Transverse colon (tissue), 4 donors: ENCODE data around the gene PSD. TPM values are rescaled to one million over a fixed set of nuclear protein-coding genes. Genes with fewer than 3 reads are reported as not detected.

Source experiments
- DNase-seq: peaks from one replicate; pipeline ENCODE4 v3.0.0-alpha.2; 2019
- H3K27ac ChIP-seq, 4 donors: fragments of 200-600 bp; sonication (generic); 2 replicates each; pipeline ENCODE4 v1.5.1; 2016 to 2018; ENCODE audit warnings: inconsistent platforms in 4 of 4
- H3K27me3 ChIP-seq: fragments of 200-600 bp; sonication (generic); 2 replicates; pipeline ENCODE4 v1.5.1; 2017; ENCODE audit warnings: inconsistent platforms
- H3K36me3 ChIP-seq, 4 donors: fragments of 200-600 bp; sonication (generic); 2 replicates each; pipeline ENCODE4 v1.5.1; 2017 to 2019; ENCODE audit warnings: inconsistent platforms in 4 of 4
- H3K4me1 ChIP-seq, 4 donors: fragments of 200-600 bp; sonication (generic); 2 replicates each; pipeline ENCODE4 v1.5.1; 2017 to 2020; ENCODE audit warnings: inconsistent platforms in 4 of 4
- H3K4me3 ChIP-seq, 4 donors: fragments of 200-600 bp; sonication (generic); 1 replicate in 1 of 4; 2 replicates in 3 of 4; pipeline versions ENCODE4 v1.5.1 to v1.6.1; 2017 to 2019; ENCODE audit warnings: inconsistent platforms in 4 of 4
- H3K9me3 ChIP-seq, 2 donors: fragments of 200-600 bp; sonication (generic); 2 replicates each; pipeline ENCODE4 v1.5.1; 2017 to 2019; ENCODE audit warnings: inconsistent platforms in 2 of 2
- CTCF ChIP-seq, 5 experiments: fragments of 200-600 bp in 3 of 5; fragments of 450-650 bp in 2 of 5; sonication (generic) in 3 of 5; IDR thresholded peaks; 1 replicate in 2 of 5; 2 replicates in 3 of 5; pipeline ENCODE4 v1.5.1; 2016 to 2017; ENCODE audit warnings: antibody characterized with exemption in 5 of 5, inconsistent platforms in 3 of 5, mild to moderate bottlenecking in 2 of 5, moderate library complexity in 1 of 5
- EP300 ChIP-seq: sonication (generic); formaldehyde crosslinking; IDR thresholded peaks from one replicate; pipeline ENCODE4 v1.6.1; 2017; ENCODE audit warnings: antibody characterized with exemption, low read depth
- POLR2A ChIP-seq: fragments of 450-650 bp; IDR thresholded peaks from one replicate; pipeline ENCODE4 v1.6.1; 2016; ENCODE audit warnings: antibody characterized with exemption, mild to moderate bottlenecking, moderate library complexity
- POLR2AphosphoS5 ChIP-seq, 3 donors: sonication (generic); formaldehyde crosslinking; IDR thresholded peaks; one replicate each; pipeline ENCODE4 v1.6.1; 2016; ENCODE audit warnings: antibody characterized with exemption in 3 of 3
- WGBS, 2 donors: methylation state at CpG; one replicate each; pipeline ENCODE4 v1.1.5; 2018; ENCODE audit warnings: low coverage in 1 of 2; 5-methylcytosine and 5-hydroxymethylcytosine counted together
- in situ Hi-C, 4 donors: fragments of 200-750 bp; cut with MboI; loops; one replicate each; pipeline versions ENCODE4 v1.15.0 to v1.15.1; 2017; ENCODE audit warnings: low sequenced_read_pairs in 3 of 4, low pct_ligation_motif_present in 1 of 4, low pct_unique_long_range_greater_than_20kb in 1 of 4
- intact Hi-C: fragments of 100-400 bp; cut with DNase I; formaldehyde crosslinking; loops from one replicate; pipeline ENCODE4 v1.15.1; 2023; ENCODE audit warnings: low total_unique reads
- total RNA-seq, 4 donors: library from RNA; depleted of rRNA; stranded (reverse); fragments of >200 nt; gene quantifications; one replicate each; pipeline ENCODE4 v1.1.0, GENCODE V29; 2016

The PSD gene
- total RNA-seq, 4 donors from 2014 or later: 38.9 to 56.1 (median 49.4) TPM

GRCh38 chr10:102398172-102399020 is 20.2 kb downstream of the PSD start:
- 57 to 81% methylated on average over 3 to 20 of the region's 21 CpGs for WGBS, 2 donors
- in situ Hi-C loops (loop anchor here in 1 of 4 donors (25.0 kb wide), 1 partner anchor 189 kb away; no protein-coding TSS in a partner anchor), intact Hi-C loops (loop anchor here (10.0 kb wide), 1 partner anchor 186 kb away; no protein-coding TSS in a partner anchor)
- H3K27me3 ChIP-seq: no peaks in the 10 kb centered on the region
- H3K27ac ChIP-seq: peak overlapping the region; percentile 89 to 99 (median 96)
- peaks cover 24 to 46% (median 34%) of the 10 kb centered on the region in 4 donors for H3K4me1 ChIP-seq
- H3K9me3 ChIP-seq: no peaks in the 10 kb centered on the region
- no peak for DNase-seq
- TF ChIP-seq CTCF (IDR thresholded peaks at IDR 0.05) (no peak), POLR2A (no peak), POLR2AphosphoS5 (IDR thresholded peaks at IDR 0.05) (no peak), EP300 (no peak)
- peak overlapping the region in 1 of 4 donors; percentile 64 for H3K4me3 ChIP-seq
- no peaks in the 10 kb centered on the region for H3K36me3 ChIP-seq

- Histone ChIP-seq H3K36me3 (no peaks in the 10 kb centered on the region), H3K27me3 (no peaks in the 10 kb centered on the region)
These were observed 21.1 kb downstream of the PSD start for GRCh38 chr10:102397222-102398171.

GRCh38 chr10:102396730-102397151 is 21.8 kb downstream of the PSD start:
- Histone ChIP-seq H3K9me3 (no peaks in the 10 kb centered on the region), H3K27me3 (no peaks in the 10 kb centered on the region), H3K4me3 (peak overlapping the region in 2 of 4 donors; percentile 61 to 85), H3K4me1 (peaks cover 19 to 49% (median 35%) of the 10 kb centered on the region in 4 donors), H3K36me3 (no peaks in the 10 kb centered on the region), H3K27ac (peak overlapping the region; percentile 94 to 99 (median 98))
- 71% methylated on average over 12 of the region's 12 CpGs; no CpG with 5 or more reads in 1 of the 2 donors for WGBS, 2 donors
- TF ChIP-seq CTCF (IDR thresholded peaks at IDR 0.05) (no peak), POLR2AphosphoS5 (IDR thresholded peaks at IDR 0.05) (no peak), POLR2A (no peak), EP300 (no peak)
- DNase-seq: no peak
- in situ Hi-C loops (loop anchor here in 1 of 4 donors (25.0 kb wide), 1 partner anchor 191 kb away; no protein-coding TSS in a partner anchor), intact Hi-C loops (loop anchor here (10.0 kb wide), 1 partner anchor 188 kb away; no protein-coding TSS in a partner anchor)

More at GRCh38 chr10:102397222-102398171, 21.1 kb downstream of the PSD start:
- Histone ChIP-seq H3K9me3 (no peaks in the 10 kb centered on the region), H3K27ac (peak overlapping the region; percentile 94 to 99 (median 98)), H3K4me1 (peaks cover 19 to 49% (median 35%) of the 10 kb centered on the region in 4 donors), H3K4me3 (no peak overlapping the region)
- in situ Hi-C loops (loop anchor here in 1 of 4 donors (25.0 kb wide), 1 partner anchor 190 kb away; no protein-coding TSS in a partner anchor), intact Hi-C loops (loop anchor here (10.0 kb wide), 1 partner anchor 187 kb away; no protein-coding TSS in a partner anchor)
- TF ChIP-seq EP300: no peak
- TF ChIP-seq POLR2AphosphoS5 (IDR thresholded peaks at IDR 0.05): no peak
- TF ChIP-seq CTCF (IDR thresholded peaks at IDR 0.05): no peak
- TF ChIP-seq POLR2A: no peak
- WGBS, 2 donors: 87 to 90% methylated on average over 2 to 14 of the region's 14 CpGs
- DNase-seq: no peak
